SIG-M5 treated with dmso at 0.1 percent for 504 hours (cell line): ENCODE measurements around the gene DNAJB7.
"Not testable (repeated sequence)": the region's sequence is repeated elsewhere in the genome, so short reads cannot be mapped to it uniquely, and the experiment has no call there.

ENCODE experiments used
- DNase-seq: peaks from one replicate; lab custom pipeline; 2025; ENCODE audit not compliant: unreplicated experiment; lab: John Stamatoyannopoulos, UW

Gene DNAJB7

DNA sequence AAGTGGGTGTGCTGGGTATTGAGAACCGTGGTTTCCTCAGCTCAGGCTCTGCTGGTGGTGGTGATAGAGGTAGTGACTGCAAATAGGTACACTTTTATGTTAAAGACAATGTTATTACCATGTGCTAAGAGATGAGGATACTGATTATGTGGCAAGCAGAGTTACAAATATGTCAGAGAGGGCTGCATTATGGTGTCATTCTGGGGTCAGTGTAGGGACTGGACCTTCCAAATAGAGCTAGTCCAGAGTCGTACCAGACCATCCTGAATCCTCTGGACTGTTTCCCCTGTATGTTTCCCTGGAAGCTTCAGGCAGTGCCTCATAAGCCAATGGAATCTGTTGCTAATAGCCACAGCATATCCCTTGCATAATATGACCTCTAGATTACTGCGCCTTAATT, at the start of gene DNAJB7:
DNAJB7 (minus strand) TSS at position 101 of the 400 bp plus-strand sequence. CDS start 119 bp downstream, outside the sequence.
- DNase-seq: no peak

DNA sequence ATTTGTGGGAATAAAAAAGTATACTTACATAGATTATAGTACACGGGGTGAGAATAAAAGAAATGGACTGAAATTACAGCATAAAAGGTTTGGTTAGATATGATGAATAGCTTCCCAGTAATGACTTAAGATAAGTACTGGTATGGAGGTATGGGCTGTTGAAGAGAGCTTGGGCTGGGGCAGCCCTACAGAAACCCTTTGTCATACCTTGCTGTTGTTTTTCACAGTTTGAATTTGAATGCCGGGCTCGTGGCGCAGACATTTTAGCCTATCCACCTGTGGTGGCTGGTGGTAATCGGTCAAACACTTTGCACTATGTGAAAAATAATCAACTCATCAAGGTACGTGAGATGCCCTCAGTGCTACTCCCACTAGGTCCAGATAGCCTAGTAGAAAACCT, 47.0 kb upstream of the DNAJB7 start:
- no peak for DNase-seq

DNA sequence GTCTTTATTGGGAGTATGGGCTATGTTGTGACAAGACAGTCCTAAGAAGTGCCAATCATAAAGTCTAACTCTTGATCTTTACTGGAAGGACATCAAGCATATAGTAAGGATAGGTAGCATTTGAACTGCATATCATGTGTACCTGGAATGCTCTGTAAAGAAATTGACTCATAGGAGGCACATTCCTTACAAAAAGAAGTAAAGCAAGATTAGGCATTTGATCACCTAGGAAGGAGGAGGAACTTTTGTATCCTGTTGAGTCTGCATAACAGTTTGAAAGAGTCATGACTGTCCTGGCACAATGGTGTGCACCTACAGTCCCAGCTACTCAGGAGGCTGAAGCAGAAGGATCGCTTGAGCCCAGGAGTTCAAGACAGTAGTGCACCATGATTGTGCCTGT, 42.2 kb upstream of the DNAJB7 start:
- DNase-seq: no peak

DNA sequence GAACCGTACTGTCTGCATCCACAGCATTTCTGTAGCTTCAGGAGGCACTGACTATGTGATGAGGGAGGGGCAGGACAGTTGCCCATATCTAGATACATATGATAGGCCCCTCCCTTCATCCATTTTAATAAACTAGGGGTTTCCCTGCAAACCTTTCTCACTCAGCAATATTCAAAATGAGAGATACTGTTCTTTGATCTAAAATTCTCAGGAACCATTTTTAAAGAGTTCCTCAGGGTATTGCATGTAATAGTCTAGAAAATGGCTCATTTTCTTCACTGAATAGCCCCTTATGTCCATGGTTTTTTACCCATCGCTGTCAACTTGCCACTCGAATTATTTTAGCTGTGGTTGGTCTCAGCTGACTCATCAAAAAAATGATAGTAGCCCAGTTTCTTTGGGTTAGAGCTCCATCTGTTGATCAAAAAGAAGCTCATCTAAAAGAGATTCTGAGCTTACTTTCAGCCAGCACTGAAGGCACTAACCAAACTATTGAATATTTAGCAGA, 37.0 kb upstream of the DNAJB7 start:
- DNase-seq: peak; percentile 49

DNA sequence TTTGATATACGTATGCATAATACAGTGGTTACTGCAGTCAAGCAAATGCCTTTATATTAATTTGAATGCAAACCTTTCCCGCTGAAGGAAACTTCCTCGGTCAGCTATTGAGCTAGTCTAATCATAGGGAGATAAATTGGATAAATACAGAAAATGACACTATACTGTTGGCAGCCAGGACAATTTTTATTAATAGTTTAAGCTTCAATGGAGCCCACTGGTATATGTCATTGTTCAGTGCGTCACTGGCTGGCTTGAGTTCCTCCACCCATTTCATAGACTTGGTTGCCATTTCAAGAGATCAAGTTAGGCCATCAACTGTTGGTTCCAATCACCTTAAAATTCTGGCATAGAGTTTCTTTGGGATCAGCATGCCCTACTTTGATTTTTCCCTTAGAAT, 32.5 kb upstream of the DNAJB7 start:
- DNase-seq: no peak

DNA sequence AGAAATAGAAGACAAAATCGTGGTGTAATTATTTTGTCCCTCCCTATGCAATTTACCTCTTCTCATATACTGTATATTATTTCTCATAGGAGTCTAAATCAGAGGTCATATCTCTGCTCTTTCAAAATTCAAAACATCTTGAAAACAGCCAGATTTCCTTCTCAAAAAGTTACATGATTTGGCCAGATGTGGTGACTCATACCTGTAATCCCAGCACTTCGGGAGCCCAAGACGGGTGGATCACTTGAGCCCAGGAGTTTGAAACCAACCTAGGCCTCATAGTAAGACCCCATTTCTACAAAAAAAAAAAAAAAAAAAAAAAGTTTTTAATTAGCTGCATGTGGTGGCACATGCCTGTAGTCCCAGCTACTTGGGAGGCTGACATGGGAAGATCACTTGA, 29.0 kb upstream of the DNAJB7 start:
- DNase-seq: no peak

DNA sequence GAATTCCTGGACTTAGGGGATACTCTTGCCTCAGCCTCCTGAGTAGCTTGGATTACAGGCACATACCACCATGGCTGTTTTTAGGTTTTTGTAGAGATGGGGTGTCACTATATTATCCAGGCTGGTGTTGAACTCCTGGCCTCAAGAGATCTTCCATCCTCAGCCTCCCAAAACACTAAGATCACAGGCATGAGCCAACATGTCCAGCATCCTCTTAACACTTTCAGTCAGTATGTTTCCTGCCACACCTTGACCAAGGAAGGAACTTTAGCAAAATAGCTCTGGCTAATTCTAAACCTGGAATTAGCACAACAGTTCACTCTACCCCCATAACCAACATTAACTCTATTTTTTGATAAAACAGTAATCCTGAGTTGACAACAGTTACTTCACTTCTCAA, 27.2 kb upstream of the DNAJB7 start:
- DNase-seq: no peak

DNA sequence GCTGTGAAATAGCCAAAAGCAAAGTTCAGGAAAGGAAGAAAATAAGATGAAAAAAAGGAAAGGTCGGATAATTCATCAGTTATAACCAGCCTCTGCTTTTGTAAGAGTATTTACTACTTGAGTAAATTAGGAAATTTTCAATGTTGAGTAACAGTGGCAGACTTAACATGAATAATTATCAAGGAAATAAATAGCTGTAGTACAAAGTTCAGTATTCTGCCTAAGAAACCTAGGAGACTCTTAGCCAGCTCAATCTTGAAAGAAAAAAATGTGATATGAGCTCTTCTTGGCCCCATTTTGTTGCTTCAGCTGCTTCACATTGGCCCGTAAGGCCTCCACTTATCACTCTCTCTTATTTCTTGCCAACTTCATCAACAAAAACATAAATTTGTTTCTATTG, 17.0 kb upstream of the DNAJB7 start:
- DNase-seq: no peak

DNA sequence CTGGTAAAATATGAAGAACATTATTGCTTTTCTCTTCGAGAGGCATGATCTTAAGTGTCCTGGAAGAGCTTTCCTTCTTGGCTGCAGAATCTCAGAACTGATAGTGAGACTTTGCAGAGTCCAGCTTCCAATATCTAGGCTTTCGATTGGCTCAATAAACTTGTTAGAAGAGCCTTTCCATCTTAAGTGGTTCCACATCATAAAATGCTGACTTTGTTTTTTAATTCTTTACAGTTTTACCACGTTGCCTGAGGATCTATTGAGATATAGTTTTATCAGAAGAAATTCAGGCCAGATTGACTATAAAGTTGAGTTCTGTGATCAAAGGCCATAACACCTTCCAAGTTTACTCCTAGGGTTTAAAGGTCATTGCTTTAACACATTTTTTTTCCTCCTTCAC, 15.6 kb upstream of the DNAJB7 start:
- DNase-seq: no peak

DNA sequence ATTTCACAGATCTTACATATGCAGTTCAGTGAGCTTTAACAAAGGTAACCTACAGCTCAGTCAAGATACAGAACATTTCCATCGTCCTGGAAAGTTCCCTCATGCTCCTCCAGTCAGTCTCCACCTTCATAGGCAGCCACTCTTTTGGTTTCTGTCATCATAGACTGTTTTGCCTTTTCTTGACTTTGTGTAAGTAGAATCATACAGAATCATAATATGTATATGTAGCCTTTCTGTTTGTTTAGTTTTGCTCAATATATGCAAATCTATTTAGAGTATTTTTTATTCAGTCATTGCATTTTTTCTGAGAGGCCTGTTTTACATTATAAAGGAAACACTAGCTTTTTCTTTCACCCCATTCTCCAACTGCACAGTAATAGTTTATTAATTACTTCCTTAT, 15.0 kb upstream of the DNAJB7 start:
- no peak for DNase-seq

DNA sequence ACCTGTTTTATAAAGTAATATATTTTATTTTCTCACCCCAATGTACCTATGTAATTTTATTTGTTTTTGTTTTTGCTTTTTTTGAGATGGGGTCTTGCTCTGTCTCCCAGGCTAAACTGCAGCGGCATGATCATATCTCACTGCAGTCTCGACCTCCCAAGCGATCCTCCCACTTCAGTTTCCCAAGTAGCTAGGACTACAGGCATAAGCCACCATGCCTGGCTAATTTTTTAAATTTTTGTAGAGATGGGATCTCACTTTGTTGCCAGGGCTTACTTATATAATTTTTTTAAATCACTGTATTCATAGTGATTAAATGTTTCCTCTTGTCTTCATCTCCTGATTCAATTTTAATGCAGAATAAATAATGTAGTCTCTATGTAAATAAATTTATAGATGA, 13.2 kb upstream of the DNAJB7 start:
- DNase-seq: no peak

DNA sequence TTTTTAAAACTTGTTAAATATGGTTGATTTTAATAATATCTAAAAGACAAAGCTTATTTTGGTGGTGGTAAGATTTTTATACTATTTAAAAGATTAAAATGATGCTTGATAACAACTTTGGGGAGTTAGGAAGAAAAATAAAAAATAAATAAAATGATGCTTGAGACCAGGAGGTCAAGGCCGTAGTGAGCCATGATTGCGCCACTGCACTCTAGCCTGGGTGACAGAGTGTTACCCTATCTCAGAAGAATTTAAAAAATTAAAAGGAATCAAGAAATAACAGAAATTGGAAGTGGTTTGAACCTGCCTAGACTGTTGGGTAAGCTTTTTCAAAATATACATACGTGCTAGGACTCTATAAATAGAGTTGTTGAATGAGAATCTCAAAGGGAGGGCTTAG, 12.1 kb upstream of the DNAJB7 start:
- no peak for DNase-seq

DNA sequence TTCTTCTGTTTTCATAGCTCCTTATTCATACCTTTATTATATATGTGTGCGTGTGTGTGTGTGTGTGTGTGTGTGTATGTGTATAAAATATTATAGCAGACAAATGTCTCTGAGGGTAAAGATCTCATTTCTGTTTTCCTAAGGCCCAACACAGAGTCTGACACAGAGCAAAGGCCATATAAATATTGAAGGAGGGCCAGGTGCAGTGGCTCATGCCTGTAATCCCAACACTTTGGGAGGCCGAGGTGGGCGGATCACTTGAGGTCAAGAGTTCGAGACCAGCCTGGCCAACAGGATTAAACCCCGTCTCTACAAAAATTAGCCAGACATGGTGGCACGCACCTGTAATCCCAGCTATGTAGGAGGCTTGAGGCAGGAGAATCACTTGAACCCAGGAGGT, 6.5 kb upstream of the DNAJB7 start:
- DNase-seq: not testable (repeated sequence)

DNA sequence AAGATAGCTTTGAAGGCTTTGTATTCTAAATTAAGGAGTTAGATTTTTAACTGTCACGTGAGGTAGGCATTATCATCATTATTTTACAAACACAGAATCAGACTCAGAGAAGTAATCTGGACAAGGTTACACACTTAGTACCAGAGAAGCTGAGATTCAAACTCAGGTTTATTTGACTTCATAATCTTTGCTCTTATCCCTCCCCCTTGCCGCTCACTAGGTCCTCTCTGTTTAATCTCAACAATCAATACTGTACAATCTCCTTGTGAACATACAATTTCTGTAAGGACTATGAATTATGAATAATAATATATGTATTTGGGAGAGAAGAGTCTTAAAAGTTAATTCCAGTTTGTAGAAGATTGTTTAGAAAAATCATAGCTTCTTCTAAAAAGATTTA, 5.2 kb upstream of the DNAJB7 start:
- no peak for DNase-seq

DNA sequence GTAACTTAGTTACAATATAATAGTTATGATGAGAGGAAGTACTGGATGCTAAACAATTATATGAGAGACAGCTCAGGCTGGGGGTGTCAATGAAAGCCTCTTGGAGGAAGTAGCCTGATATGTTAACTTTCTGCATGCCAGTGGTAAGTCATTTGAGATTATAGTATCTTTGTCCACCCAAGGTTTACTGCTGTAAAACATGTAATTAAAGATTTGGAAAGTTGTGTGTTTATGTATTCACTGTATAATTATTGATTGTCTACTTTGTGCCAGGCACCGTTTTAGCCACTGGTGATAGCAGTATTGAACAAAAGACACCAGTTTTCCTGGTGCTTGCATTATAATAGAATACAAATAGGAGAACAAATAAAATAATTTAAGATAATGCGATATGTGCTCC, 624 bp upstream of the DNAJB7 start:
- DNase-seq: no peak

DNA sequence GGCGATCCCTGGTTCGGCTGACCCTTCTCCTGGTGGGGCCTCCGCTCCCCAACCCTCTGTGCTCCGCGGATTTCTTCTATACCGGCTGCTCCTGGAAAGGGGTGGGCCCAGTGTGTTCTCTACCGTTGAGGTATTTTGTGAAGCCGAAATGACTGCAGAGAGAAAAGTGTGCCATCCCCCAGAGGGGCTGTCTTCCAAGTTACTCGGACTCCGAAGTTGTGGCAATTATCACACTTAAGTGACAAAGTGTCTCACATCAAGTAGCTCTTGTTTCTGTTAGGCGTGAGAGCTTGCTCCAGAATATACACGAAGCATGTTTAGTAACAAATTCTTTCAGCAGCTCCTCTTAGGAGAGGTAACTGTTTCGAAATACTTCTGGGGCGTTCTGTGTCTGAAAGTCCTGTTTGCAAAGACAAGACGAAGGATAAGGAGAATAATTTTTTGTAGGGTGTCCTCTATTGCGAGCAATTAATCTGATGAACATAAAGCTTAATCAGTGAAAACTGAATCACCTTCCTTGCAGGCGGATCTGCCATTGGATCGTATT, 4.5 kb downstream of the DNAJB7 start:
- DNase-seq: no peak

DNA sequence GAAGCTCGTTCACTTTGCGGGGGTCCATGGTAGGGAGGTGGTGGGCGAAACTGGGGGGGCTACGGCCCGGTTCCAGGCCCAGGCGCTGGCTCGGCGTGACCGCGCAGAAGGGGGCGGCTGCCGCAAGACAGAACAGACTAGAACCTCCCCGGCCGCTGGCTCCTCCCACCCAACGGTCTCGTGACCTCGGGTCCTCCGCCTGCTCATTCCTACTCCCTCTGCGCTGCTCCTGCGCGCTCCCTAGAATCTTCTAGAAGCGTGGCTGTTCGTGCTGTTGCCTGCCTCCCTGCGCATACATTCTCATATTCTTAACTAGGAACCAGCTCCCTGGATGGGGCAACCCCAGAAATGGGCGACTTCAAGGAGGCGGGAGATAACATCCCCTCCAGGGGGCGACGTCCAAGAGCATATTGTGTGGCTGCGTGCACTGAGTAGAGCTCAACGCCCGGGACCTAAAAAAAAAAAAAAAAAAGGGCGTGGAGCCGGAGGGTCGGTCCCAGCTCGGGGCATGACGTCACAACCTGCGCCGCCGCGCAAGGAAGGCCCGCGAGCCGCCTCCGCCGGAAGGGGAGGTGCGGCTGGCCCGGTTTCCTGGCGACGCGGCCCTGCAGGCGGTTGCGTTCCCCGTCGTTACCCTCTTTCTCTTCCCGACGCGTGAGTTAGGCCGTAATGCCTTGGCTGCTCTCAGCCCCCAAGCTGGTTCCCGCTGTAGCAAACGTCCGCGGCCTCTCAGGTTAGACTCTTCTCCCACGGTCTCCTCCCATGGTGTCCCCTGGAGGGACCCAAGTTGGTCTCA, 5.2 kb downstream of the DNAJB7 start, which contains the start of the genes ST13 and XPNPEP3:
ST13 (minus strand) TSS at position 127 of the 796 bp plus-strand sequence; CDS start at position 28, 99 bp downstream.
XPNPEP3 (plus strand) TSS at position 636 of the 796 bp plus-strand sequence; CDS start at position 670, 34 bp downstream.
- DNase-seq: peak; percentile 94

DNA sequence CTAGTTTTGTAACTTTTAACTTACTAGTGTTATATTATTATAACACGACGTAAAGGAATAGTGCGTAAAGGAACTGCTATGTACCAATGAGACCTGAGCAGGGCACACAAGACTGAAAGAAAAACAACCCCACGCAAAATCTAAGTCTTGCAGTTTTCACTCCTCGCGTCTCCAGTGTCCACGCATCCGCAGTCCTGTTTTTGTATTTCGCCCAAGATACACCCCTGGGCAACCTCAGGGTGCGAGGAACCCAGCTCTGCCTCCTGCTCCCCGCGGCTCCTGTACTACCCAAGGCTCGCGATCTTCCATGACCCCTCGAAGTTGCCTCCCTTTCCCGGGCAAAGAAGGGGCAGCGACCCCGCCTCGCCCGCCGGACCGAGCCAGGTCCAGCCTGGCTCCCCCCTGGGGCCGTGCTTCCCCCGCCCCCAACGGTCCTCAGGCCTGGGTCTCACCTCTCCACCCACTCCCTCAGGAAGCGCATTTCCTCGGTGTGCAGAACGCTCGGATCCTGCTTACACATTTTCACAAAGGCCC, 5.9 kb downstream of the DNAJB7 start:
- peak; percentile 32 for DNase-seq

DNA sequence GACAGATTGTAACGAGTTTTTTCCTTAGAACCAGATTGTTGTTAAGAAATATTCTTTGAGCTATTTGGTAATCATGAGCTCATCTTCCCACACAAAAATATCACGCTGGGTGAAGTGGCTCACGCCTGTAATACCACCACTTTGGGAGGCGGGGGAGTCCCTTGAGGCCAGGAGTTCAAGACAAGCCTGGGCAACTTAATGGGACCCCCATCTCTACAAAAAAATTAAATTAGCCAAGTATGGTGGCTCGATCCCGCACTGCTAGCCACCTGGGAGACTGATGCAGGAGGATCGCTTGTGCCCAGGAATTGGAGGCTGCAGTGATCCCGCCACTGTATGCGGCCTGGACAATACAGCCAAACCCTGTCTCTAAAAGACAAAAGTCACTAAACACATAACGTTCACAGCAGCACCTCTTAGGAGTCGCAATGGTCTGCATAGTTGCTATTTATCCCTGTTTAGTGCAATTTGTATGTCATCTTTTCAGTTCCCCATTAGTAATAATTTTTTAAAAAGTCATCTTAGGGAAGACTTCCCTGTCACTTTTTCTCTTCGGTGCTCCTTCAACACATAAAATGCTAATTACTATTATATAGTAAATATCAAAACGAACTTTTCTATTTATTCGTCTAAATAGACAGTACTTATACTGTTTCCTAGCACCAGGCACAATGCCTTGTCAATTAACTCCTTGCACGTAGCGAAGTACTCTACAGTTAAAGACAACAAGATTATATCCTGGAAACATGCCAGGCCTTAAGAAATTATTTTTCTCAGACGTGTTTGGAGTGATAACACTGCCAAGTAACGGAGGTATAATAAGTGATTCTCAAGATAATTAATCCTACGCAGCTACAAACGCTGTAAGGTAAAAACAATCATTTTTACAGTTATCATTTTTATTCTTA, 6.6 kb downstream of the DNAJB7 start:
- peak; percentile 36 for DNase-seq

DNA sequence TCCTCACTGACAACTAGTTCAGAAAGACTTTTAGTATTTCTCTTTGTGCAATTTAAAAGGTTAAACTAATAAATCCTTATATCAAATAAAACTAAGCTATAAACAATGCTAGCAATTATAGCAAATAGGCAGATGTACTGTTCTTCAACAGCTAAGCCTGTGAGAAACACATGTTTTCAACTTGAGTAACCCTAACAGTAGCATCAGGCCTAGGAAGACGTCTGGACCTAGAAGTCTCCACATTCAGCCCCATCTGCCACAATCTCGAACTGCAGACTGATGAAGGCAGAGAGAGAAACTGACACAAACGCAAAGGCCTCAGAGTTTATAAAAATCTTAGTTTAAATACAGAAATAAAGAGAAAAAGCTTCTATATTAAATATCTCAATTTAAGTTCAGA, 8.0 kb downstream of the DNAJB7 start:
- no peak for DNase-seq

DNA sequence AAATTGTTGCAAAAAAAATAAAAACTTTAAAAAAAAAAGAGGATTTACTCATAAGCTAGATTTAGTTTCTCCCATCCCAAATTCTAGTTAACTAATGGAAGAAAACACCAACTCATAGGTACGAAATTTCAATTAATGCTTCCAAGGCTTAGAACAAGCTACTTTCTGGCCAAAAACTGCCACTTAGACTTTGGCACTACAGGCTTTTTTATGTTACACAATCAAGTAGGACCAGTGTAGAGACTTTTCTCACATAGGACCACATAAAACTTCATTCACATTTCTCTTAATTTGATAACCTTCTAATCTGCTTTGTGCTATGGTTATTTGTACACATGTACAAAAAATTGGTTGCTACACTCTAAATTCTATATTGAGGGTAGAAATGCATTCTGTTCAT, 8.6 kb downstream of the DNAJB7 start:
- no peak for DNase-seq
